Smooth muscle cell (in vitro differentiated cells): ENCODE results near the gene KLHL29. TPM values are rescaled to one million over a fixed set of nuclear protein-coding genes. Genes with fewer than 3 reads are reported as not detected.

ENCODE experiments used
- DNase-seq: peaks from one replicate; lab custom pipeline; 2025; ENCODE audit not compliant: unreplicated experiment; lab: John Stamatoyannopoulos, UW
- H2AFZ ChIP-seq: fragments of 200-600 bp; sonication (generic); 2 replicates; pipeline ENCODE4 v1.6.0; 2016; ENCODE audit warnings: antibody characterized with exemption, low read depth, mild to moderate bottlenecking
- H3F3A ChIP-seq: fragments of 200-600 bp; sonication (generic); 2 replicates; pipeline ENCODE4 v1.6.0; 2017; ENCODE audit warnings: antibody characterized with exemption, low read depth
- H3K27ac ChIP-seq: fragments of 200-600 bp; sonication (generic); 2 replicates; pipeline ENCODE4 v1.5.1; 2016; ENCODE audit warnings: low read depth, mild to moderate bottlenecking
- H3K27me3 ChIP-seq: fragments of 200-600 bp; sonication (generic); 2 replicates; pipeline ENCODE4 v1.6.1; 2016; ENCODE audit warnings: low read depth, mild to moderate bottlenecking
- H3K36me3 ChIP-seq: fragments of 200-600 bp; sonication (generic); 2 replicates; pipeline ENCODE4 v1.5.1; 2016; ENCODE audit warnings: low read depth
- H3K4me1 ChIP-seq: fragments of 200-600 bp; sonication (generic); 2 replicates; pipeline ENCODE4 v1.5.1; 2016; ENCODE audit warnings: low read depth
- H3K4me2 ChIP-seq: fragments of 200-600 bp; sonication (generic); 2 replicates; pipeline ENCODE4 v1.6.0; 2016; ENCODE audit warnings: mild to moderate bottlenecking
- H3K4me3 ChIP-seq: fragments of 200-600 bp; sonication (generic); 2 replicates; pipeline ENCODE4 v1.5.1; 2016; ENCODE audit warnings: mild to moderate bottlenecking
- H3K79me2 ChIP-seq: fragments of 200-600 bp; sonication (generic); 2 replicates; pipeline ENCODE4 v1.6.0; 2016; ENCODE audit warnings: low read depth, mild to moderate bottlenecking
- H3K9ac ChIP-seq: fragments of 200-600 bp; sonication (generic); 2 replicates; pipeline ENCODE4 v1.6.0; 2016; ENCODE audit warnings: low read depth
- H3K9me3 ChIP-seq: fragments of 200-600 bp; sonication (generic); replicated peaks from 2 replicates; pipeline ENCODE4 v1.5.1; 2016; ENCODE audit warnings: low read depth
- H4K20me1 ChIP-seq: fragments of 200-600 bp; sonication (generic); 2 replicates; pipeline ENCODE4 v1.6.0; 2016; ENCODE audit warnings: low read depth
- WGBS: methylation state at CpG from one replicate; pipeline ENCODE4 v1.1.7; 2016; ENCODE audit warnings: low lambda C conversion rate; 5-methylcytosine and 5-hydroxymethylcytosine counted together
- polyA plus RNA-seq: library from polyadenylated mRNA; unstranded; fragments of >200 nt; fragmentation: Nextera tagmentation; extraction: Ambion mirVana; gene quantifications from 2 replicates; pipeline ENCODE4 v1.2.1, GENCODE V29; 2016
- total RNA-seq: library from RNA; depleted of rRNA; stranded (reverse); fragments of >200 nt; gene quantifications from 2 replicates; pipeline ENCODE4 v1.2.3, GENCODE V29; 2014
- TF ChIP-seq, protein P1 (sequence below): fragments of 200-600 bp; sonication (generic); IDR thresholded peaks from 2 replicates; pipeline ENCODE4 v1.5.1; 2017; ENCODE audit warnings: borderline replicate concordance, mild to moderate bottlenecking, antibody characterized with exemption; ENCODE audit not compliant: insufficient read depth, poor library complexity, severe bottlenecking

The KLHL29 gene
- total and polyA plus RNA-seq, 2 experiments from 2014 or later, result 3.1 to 6.6 TPM

DNA sequence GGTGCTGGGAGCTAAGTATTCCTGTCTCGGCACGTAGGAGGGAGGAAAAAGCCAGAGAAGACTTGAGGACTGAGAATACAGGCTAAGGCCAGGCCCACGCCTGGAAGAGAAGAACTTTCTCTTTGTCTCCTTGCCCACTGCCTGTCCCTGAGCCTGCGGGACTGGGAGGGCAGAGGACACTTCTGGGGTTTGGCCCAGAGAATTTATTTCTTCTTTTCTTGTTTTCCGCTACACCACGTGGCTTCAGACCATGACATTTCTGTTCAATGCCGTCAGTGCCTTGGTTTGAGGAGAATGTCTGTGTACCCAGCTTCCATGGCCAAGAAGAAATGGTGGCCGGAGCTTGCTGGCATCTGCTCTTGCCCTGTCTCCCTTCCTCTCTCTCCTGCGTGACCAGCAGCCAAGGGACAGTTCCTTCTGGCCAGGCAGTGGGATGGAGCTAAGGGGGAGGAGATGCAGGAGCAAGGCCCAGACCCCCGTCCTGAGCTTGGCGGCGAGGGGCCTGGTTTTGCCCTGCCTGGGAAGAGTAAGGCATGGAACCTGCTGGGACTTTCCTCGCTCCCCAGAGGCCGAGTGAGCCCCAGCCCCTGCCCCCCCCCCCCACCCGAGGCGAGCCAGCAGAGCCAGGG, 140.3 kb downstream of the KLHL29 start:
- TF ChIP-seq, protein P1, sequence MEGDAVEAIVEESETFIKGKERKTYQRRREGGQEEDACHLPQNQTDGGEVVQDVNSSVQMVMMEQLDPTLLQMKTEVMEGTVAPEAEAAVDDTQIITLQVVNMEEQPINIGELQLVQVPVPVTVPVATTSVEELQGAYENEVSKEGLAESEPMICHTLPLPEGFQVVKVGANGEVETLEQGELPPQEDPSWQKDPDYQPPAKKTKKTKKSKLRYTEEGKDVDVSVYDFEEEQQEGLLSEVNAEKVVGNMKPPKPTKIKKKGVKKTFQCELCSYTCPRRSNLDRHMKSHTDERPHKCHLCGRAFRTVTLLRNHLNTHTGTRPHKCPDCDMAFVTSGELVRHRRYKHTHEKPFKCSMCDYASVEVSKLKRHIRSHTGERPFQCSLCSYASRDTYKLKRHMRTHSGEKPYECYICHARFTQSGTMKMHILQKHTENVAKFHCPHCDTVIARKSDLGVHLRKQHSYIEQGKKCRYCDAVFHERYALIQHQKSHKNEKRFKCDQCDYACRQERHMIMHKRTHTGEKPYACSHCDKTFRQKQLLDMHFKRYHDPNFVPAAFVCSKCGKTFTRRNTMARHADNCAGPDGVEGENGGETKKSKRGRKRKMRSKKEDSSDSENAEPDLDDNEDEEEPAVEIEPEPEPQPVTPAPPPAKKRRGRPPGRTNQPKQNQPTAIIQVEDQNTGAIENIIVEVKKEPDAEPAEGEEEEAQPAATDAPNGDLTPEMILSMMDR, result no peak
- peaks cover 3% of the 10 kb centered on the region for H3K4me1 ChIP-seq
- H3K4me3 ChIP-seq, result no peak overlapping the region
- DNase-seq, result no peak
- H3K9me3 ChIP-seq, result no peaks in the 10 kb centered on the region
- no peaks in the 10 kb centered on the region for H3K27me3 ChIP-seq
- H2AFZ ChIP-seq, result no peak overlapping the region
- H3K9ac ChIP-seq, result no peak overlapping the region
- H3K79me2 ChIP-seq, result no peaks in the 10 kb centered on the region
- H3K36me3 ChIP-seq, result no peaks in the 10 kb centered on the region
- H3F3A ChIP-seq, result no peaks in the 10 kb centered on the region
- H3K27ac ChIP-seq, result no peak overlapping the region
- H4K20me1 ChIP-seq, result peaks cover 30% of the 10 kb centered on the region
- 95% methylated on average over 12 of the region's 16 CpGs for whole genome bisulfite sequencing
- no peak overlapping the region for H3K4me2 ChIP-seq

DNA sequence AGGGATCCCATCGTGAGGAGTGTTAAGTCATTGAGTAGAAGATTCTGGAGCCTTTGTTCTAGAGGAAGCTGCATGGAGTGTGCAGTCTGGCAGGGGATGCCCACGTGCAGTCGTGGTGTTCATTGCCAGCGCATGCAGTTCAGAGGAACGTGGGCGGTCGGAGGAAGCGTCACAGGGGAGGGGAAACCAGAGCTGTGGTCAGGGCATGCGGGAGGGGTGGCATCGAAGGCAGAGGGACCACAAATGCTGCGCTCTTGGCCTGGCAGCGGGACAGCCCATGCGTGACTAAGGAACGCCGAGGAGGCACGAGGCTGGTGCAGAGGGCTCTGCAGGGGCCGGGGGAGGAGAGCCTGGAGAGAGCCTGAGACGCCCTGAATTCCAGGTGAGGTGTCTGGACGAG, 141.1 kb downstream of the KLHL29 start:
- Histone ChIP-seq H3K27ac (no peak overlapping the region), H3F3A (no peaks in the 10 kb centered on the region), H3K79me2 (no peaks in the 10 kb centered on the region), H3K9me3 (no peaks in the 10 kb centered on the region), H3K4me2 (no peak overlapping the region), H2AFZ (no peak overlapping the region), H3K4me3 (no peak overlapping the region), H3K36me3 (no peaks in the 10 kb centered on the region), H4K20me1 (peaks cover 25% of the 10 kb centered on the region), H3K9ac (no peak overlapping the region), H3K4me1 (peaks cover 3% of the 10 kb centered on the region), H3K27me3 (no peaks in the 10 kb centered on the region)
- TF ChIP-seq, protein P1, result no peak
- WGBS, result 97% methylated on average over 19 of the region's 19 CpGs
- no peak for DNase-seq

DNA sequence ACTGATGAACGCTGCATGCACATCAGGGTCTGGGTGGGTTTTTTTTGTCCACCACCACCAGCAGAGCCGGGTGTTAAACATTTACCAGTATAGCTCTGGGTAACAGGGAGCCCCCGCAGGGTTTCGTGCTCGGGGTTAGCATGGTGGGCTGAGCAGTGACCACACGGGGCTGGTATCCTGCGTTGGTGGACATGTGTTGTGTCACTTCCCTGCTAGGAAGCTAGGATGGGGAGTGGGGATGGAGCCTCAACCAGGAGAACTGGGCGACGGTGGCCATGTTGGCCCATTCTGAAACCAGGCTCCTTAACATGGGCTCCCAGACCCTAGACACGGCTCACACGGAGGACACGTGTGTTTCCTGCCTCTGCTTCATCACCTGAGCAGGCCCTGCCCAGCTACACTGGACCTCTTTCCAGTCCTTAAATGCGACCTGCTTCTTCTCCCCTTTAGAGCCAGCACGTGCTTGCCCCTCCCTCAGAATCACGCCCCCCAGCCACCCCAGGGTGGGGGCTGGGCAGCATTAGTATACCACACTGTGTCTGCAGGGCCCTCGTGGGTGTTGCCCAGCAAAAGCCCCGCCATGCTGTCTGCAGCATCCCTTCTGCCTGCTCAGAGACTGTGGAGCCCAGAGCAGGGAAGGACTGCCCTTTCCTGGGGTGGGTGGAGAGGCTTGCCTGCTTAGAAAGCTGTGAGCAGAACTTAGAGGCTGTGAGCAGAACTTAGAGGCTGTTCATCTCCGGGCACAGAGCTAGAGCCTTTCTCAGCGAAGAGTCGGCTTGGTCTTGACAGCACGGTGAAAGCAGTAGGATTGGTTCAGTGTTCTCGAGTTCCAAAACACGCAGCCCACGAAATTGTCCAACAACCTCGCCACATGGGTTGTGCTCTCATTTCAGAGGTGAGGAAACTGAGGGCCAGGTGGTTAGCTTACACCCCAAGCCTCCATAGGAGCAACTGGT, 142.1 kb downstream of the KLHL29 start:
- WGBS, result 94% methylated on average over 25 of the region's 25 CpGs

More for the DNA sequence above, 142.1 kb downstream of the KLHL29 start:
- Histone ChIP-seq H3K27me3 (no peaks in the 10 kb centered on the region), H3K27ac (no peak overlapping the region), H4K20me1 (peaks cover 19% of the 10 kb centered on the region), H3K4me3 (no peak overlapping the region), H3K4me2 (no peak overlapping the region), H3K36me3 (no peaks in the 10 kb centered on the region), H3K79me2 (no peaks in the 10 kb centered on the region), H2AFZ (no peak overlapping the region), H3K9ac (no peak overlapping the region), H3K9me3 (no peaks in the 10 kb centered on the region), H3K4me1 (peaks cover 3% of the 10 kb centered on the region), H3F3A (no peaks in the 10 kb centered on the region)
- TF ChIP-seq, protein P1, result no peak
- DNase-seq, result no peak
